Measurements from ENCODE around the gene YWHAQ.

The YWHAQ gene

GRCh38 chr2:9547262-9547991 lies 83.4 kb downstream of the YWHAQ start:
- DNase-seq (ENCODE audit: low spot score), result no peak
- TF ChIP-seq, protein P1, sequence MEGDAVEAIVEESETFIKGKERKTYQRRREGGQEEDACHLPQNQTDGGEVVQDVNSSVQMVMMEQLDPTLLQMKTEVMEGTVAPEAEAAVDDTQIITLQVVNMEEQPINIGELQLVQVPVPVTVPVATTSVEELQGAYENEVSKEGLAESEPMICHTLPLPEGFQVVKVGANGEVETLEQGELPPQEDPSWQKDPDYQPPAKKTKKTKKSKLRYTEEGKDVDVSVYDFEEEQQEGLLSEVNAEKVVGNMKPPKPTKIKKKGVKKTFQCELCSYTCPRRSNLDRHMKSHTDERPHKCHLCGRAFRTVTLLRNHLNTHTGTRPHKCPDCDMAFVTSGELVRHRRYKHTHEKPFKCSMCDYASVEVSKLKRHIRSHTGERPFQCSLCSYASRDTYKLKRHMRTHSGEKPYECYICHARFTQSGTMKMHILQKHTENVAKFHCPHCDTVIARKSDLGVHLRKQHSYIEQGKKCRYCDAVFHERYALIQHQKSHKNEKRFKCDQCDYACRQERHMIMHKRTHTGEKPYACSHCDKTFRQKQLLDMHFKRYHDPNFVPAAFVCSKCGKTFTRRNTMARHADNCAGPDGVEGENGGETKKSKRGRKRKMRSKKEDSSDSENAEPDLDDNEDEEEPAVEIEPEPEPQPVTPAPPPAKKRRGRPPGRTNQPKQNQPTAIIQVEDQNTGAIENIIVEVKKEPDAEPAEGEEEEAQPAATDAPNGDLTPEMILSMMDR (IDR thresholded peaks at IDR 0.05; ENCODE audit: extremely low read depth, missing control alignments), result no peak

- TF ChIP-seq, protein P1 (IDR thresholded peaks at IDR 0.05; ENCODE audit: extremely low read depth, missing control alignments), result no peak
Measured at GRCh38 chr2:9545502-9545901, 85.3 kb downstream of the YWHAQ start.

DNA sequence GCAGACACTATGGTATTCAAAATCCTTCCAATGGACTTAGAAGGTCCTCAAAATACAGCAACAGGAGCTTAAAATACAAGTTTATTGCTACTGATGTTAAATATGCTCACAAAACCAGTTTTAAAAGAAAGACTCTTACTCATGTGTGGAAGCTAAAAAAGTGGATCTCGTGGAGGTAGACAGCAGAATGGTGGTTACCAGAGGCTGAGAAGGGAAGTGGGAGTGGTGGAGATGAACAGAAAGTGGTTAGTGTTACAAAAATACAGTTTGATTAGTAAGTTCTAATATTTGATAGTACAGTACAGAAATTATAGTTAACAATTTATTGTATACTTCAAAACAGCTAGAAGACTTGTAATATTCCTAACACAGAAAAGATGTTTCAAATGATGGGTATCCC lies 87.2 kb downstream of the YWHAQ start:
- DNase-seq (ENCODE audit: low spot score), result no peak
- TF ChIP-seq, protein P1 (IDR thresholded peaks at IDR 0.05; ENCODE audit: extremely low read depth, missing control alignments), result no peak

More at GRCh38 chr2:9545502-9545901, 85.3 kb downstream of the YWHAQ start:
- DNase-seq (ENCODE audit: low spot score), result no peak

- TF ChIP-seq, protein P1 (IDR thresholded peaks at IDR 0.05; ENCODE audit: extremely low read depth, missing control alignments), result no peak
- no peak for DNase-seq (ENCODE audit: low spot score)
Measured at GRCh38 chr2:9539531-9539930, 91.3 kb downstream of the YWHAQ start.

DNA sequence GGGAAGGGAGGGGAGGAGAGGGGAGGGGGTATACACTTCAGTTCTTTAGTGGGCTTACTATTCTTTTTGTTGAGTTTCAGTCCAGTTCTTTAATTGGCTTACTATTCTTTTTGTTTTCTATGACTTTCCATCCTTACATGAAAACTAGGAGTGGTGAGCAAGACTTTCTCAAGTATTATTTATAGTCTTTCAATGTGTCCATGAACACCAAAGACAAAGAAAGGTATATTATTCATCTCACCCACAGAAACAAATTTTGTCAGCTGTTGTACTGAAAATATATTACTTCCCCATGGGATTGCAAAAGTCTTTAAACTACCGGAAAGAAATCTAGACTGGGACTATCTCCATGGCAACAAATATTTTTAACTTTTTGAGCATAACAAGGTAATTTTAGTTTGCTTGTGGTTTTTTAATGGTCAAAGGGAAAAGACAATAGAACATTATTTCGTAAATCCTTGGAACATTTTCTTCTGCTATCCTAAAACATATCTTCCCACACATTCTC lies 92.7 kb downstream of the YWHAQ start:
- TF ChIP-seq, protein P1 (IDR thresholded peaks at IDR 0.05; ENCODE audit: extremely low read depth, missing control alignments), result no peak
- DNase-seq (ENCODE audit: low spot score), result no peak

DNA sequence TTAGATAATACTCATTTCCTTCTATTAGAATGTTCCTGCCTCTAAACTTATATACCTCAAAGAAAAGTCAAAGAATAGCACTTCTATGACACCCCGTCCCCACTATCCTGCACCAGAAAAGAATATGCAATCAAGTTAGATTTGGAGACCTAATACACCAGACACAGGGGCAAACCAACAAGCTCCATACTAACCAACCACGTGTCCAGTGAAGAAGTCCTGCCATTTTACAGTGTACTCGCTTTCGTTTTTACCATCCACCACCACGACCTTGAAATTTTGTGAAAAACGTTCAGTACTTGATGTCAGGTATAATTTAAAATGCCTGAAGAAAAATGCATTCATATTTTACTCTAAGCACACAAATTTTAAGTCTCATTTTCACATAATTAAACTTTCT lies 94.3 kb downstream of the YWHAQ start:
- no peak for DNase-seq (ENCODE audit: low spot score)
- TF ChIP-seq, protein P1 (IDR thresholded peaks at IDR 0.05; ENCODE audit: extremely low read depth, missing control alignments), result no peak

DNA sequence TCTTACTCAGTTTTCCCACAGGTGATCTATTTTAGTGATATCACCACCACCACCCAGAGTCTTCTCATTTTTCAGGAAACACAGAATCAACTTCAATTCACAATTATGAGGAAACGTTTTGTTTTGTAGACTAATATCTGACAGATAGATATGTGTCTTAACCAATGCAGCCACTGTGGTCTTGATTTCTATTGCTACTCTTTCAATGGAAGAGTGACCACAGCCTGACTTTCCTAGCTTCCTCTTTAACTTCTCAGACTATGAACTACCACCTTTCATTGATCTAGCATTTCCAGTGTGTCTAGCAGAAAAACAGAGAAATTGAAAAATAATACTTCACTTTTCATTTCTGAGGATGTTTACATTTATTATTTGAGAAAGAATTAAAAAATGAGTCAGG lies 95.6 kb downstream of the YWHAQ start:
- TF ChIP-seq, protein P1 (IDR thresholded peaks at IDR 0.05; ENCODE audit: extremely low read depth, missing control alignments), result no peak
- no peak for DNase-seq (ENCODE audit: low spot score)

All from GM20000 (cell line).